OCI-LY7 (cell line): ENCODE measurements around the gene MEF2C. TPM values are rescaled to one million over a fixed set of nuclear protein-coding genes. Genes with fewer than 3 reads are reported as not detected.

Experiments
- BruUV-seq: library from RNA; stranded (reverse); fragments of 400-500 nt; replicated peaks from 2 replicates; lab custom pipeline; 2021; lab: Mats Ljungman, UMichigan
- CTCF ChIA-PET: fragments of 300-600 bp; sonication (Branson Sonifier 250); formaldehyde crosslinking; loops from one replicate; lab custom pipeline; 2022; ENCODE audit warnings: antibody characterized with exemption; ENCODE audit not compliant: unreplicated experiment; lab: Charles Lee
- POLR2A ChIA-PET: fragments of 300-600 bp; sonication (Branson Sonifier 250); formaldehyde crosslinking; loops from one replicate; lab custom pipeline; 2022; ENCODE audit warnings: antibody characterized with exemption; lab: Charles Lee
- DNase-seq: peaks from one replicate; pipeline ENCODE4 v3.0.0-alpha.2; 2015; ENCODE audit warnings: low spot score
- H2AFZ ChIP-seq: fragments of 200-600 bp; sonication (generic), shearing (Covaris generic); 2 replicates; pipeline ENCODE4 v1.6.1; 2014; ENCODE audit warnings: mild to moderate bottlenecking, antibody characterized with exemption, low read length, moderate library complexity
- H3K27ac ChIP-seq: fragments of 200-600 bp; sonication (generic); 2 replicates; pipeline ENCODE4 v1.5.1; 2014; ENCODE audit warnings: mixed run types, low read depth, mild to moderate bottlenecking, moderate library complexity, low read length, inconsistent platforms; ENCODE audit not compliant: poor library complexity, severe bottlenecking
- H3K36me3 ChIP-seq: fragments of 200-600 bp; sonication (generic); 2 replicates; pipeline ENCODE4 v1.6.1; 2014; ENCODE audit warnings: mild to moderate bottlenecking, antibody characterized with exemption, low read length, moderate library complexity, mixed read lengths; ENCODE audit not compliant: insufficient read depth
- H3K4me1 ChIP-seq: fragments of 200-600 bp; sonication (generic); 2 replicates; pipeline ENCODE4 v1.5.1; 2014; ENCODE audit warnings: mild to moderate bottlenecking, low read length; ENCODE audit not compliant: insufficient read depth, poor library complexity, severe bottlenecking
- H3K4me2 ChIP-seq: fragments of 200-600 bp; sonication (generic); 2 replicates; pipeline ENCODE4 v1.6.1; 2014; ENCODE audit warnings: mild to moderate bottlenecking, low read length
- H3K4me3 ChIP-seq: fragments of 200-600 bp; sonication (generic); 2 replicates; pipeline ENCODE4 v1.5.1; 2014; ENCODE audit warnings: mild to moderate bottlenecking, low read depth, low read length; ENCODE audit not compliant: poor library complexity, severe bottlenecking
- H3K79me2 ChIP-seq: fragments of 200-600 bp; sonication (generic); 2 replicates; pipeline ENCODE4 v1.6.1; 2016; ENCODE audit warnings: low read depth, mild to moderate bottlenecking, low read length, moderate library complexity, mixed read lengths; ENCODE audit not compliant: insufficient read depth
- H3K9me2 ChIP-seq: fragments of 200-600 bp; sonication (generic); 2 replicates; pipeline ENCODE4 v1.6.1; 2016; ENCODE audit warnings: mild to moderate bottlenecking, low read length, mixed read lengths; ENCODE audit not compliant: insufficient read depth
- H3K9me3 ChIP-seq: fragments of 200-600 bp; sonication (generic); 2 replicates; pipeline ENCODE4 v1.6.1; 2014; ENCODE audit warnings: mild to moderate bottlenecking, mixed run types, low read length, mixed read lengths
- H4K20me1 ChIP-seq: fragments of 200-600 bp; sonication (generic); 2 replicates; pipeline ENCODE4 v1.6.1; 2014; ENCODE audit warnings: mild to moderate bottlenecking, antibody characterized with exemption, low read length, moderate library complexity, mixed read lengths; ENCODE audit not compliant: insufficient read depth
- CTCF ChIP-seq: fragments of 200-600 bp; sonication (generic); conservative IDR thresholded peaks from 2 replicates; pipeline ENCODE4 v1.5.1; 2014; ENCODE audit warnings: mild to moderate bottlenecking, antibody characterized with exemption, low read length, moderate library complexity, mixed read lengths
- EZH2phosphoT487 ChIP-seq: fragments of 200-600 bp; sonication (generic); IDR thresholded peaks from 2 replicates; pipeline ENCODE4 v1.6.1; 2018; ENCODE audit warnings: low read depth, borderline replicate concordance, mild to moderate bottlenecking, mixed run types, antibody characterized with exemption, low read length, moderate library complexity, mixed read lengths
- intact Hi-C: fragments of 100-400 bp; cut with micrococcal nuclease; formaldehyde crosslinking; loops from one replicate; pipeline ENCODE4 v1.10.0; 2022; ENCODE audit not compliant: unreplicated experiment
- total RNA-seq, 2 experiments: library from RNA; depleted of rRNA in 1 of 2; stranded (reverse); fragments of >200 nt in 1 of 2; shearing (Covaris generic) in 1 of 2; gene quantifications; 2 replicates each; pipeline ENCODE4 v1.2.3, GENCODE V29; 2014 to 2022

Gene MEF2C
- total RNA-seq, 2 experiments from 2014 or later = 5.5 to 57.6 TPM

- H3K9me2 ChIP-seq = no peaks in the 10 kb centered on the region
- H3K79me2 ChIP-seq = no peaks in the 10 kb centered on the region
- CTCF ChIA-PET = no interaction called here
- POLR2A ChIA-PET = interaction anchor here (0.9 to 1.1 kb wide), 3 partner anchors 11 to 47 kb away, joined by 3 to 4 read pairs (median 3); no protein-coding TSS in a partner anchor
- no peak overlapping the region for H3K4me2 ChIP-seq
- H3K4me3 ChIP-seq = no peak overlapping the region
- no peaks in the 10 kb centered on the region for H3K36me3 ChIP-seq
- DNase-seq = no peak
- no peaks in the 10 kb centered on the region for H3K4me1 ChIP-seq
- intact Hi-C loops = no loop called here
- no peaks in the 10 kb centered on the region for H3K9me3 ChIP-seq
- H2AFZ ChIP-seq = no peak overlapping the region
- no peak overlapping the region for H3K27ac ChIP-seq
- no peaks in the 10 kb centered on the region for H4K20me1 ChIP-seq
- no peak for TF ChIP-seq CTCF
- no peak for TF ChIP-seq EZH2phosphoT487
- BruUV-seq = no TSS peak
Observed at GRCh38 chr5:88707216-88707965, 175.6 kb downstream of the MEF2C start.

- H3K4me3 ChIP-seq = no peak overlapping the region
- H2AFZ ChIP-seq = no peak overlapping the region
- POLR2A ChIA-PET = interaction anchor here (0.5 to 0.7 kb wide), 4 partner anchors 75 to 487 kb away, joined by 3 to 5 read pairs (median 3); no protein-coding TSS in a partner anchor
- H3K36me3 ChIP-seq = no peaks in the 10 kb centered on the region
- no peaks in the 10 kb centered on the region for H3K9me2 ChIP-seq
- no peak for DNase-seq
- no peaks in the 10 kb centered on the region for H3K9me3 ChIP-seq
- H3K27ac ChIP-seq = no peak overlapping the region
- BruUV-seq = no TSS peak
- no peak overlapping the region for H3K4me2 ChIP-seq
- no peak for TF ChIP-seq CTCF
- no peak for TF ChIP-seq EZH2phosphoT487
- H3K79me2 ChIP-seq = no peaks in the 10 kb centered on the region
- intact Hi-C loops = no loop called here
- no peaks in the 10 kb centered on the region for H3K4me1 ChIP-seq
- CTCF ChIA-PET = no interaction called here
- H4K20me1 ChIP-seq = no peaks in the 10 kb centered on the region
Observed at GRCh38 chr5:88702332-88702731, 180.7 kb downstream of the MEF2C start.

GRCh38 chr5:88700121-88700520 is 182.9 kb downstream of the MEF2C start:
- Histone ChIP-seq H3K79me2 (no peaks in the 10 kb centered on the region), H3K36me3 (no peaks in the 10 kb centered on the region), H3K4me3 (no peak overlapping the region), H3K9me3 (no peaks in the 10 kb centered on the region), H3K4me1 (no peaks in the 10 kb centered on the region), H3K27ac (no peak overlapping the region), H2AFZ (no peak overlapping the region), H4K20me1 (no peaks in the 10 kb centered on the region), H3K4me2 (no peak overlapping the region), H3K9me2 (no peaks in the 10 kb centered on the region)
- BruUV-seq = no TSS peak
- ChIA-PET CTCF (no interaction called here), POLR2A (interaction anchor here (1.0 kb wide), 1 partner anchor 19 kb away, joined by 3 read pairs; no protein-coding TSS in a partner anchor)
- DNase-seq = no peak
- intact Hi-C loops = no loop called here
- no peak for TF ChIP-seq CTCF
- no peak for TF ChIP-seq EZH2phosphoT487
